ENCODE measurements around the gene ISL1. TPM values are rescaled to one million over a fixed set of nuclear protein-coding genes. Genes with fewer than 3 reads are reported as not detected.
A peak's percentile ranks its signal among the peaks of the same experiment; 100 is the strongest.

Gene ISL1
- total RNA-seq (2021; ENCODE audit: unreplicated experiment) (0.36 TPM), Bru-seq, nascent RNA (percentile 29 among the genes with signal in this experiment), BruChase-seq, experiment 1, labeled RNA remaining after a 2-hour chase (percentile 27 among the genes with signal in this experiment), BruChase-seq, experiment 2, labeled RNA remaining after a 6-hour chase (percentile 14 among the genes with signal in this experiment)
- 0.15 TPM for polyA plus RNA-seq (2012; ENCODE audit: insufficient read length)
- long read RNA-seq: 0 reads

DNA sequence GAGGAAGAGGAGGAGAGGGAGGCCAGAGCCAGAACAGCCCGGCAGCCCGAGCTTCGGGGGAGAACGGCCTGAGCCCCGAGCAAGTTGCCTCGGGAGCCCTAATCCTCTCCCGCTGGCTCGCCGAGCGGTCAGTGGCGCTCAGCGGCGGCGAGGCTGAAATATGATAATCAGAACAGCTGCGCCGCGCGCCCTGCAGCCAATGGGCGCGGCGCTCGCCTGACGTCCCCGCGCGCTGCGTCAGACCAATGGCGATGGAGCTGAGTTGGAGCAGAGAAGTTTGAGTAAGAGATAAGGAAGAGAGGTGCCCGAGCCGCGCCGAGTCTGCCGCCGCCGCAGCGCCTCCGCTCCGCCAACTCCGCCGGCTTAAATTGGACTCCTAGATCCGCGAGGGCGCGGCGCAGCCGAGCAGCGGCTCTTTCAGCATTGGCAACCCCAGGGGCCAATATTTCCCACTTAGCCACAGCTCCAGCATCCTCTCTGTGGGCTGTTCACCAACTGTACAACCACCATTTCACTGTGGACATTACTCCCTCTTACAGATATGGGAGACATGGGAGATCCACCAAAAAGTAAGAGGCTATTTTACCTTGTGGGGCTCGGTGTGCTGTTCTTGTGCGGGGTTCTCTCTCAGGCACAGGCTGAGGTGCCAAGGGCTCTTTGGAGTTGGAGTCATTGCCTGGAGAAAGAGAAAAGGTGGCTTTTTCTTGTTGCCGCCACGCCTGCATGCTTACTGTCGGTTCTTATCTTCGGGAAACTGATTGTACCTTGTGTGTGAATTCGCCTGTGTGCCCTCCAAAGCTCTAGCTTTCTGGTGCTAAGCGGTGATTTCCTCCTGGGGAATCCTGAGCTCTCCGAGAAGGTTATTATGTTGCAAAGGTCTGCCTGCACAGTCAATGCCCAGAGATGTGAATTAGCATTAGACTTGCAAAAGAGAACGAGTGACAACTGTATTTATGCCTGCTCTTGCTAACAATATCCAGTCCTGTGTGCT lies at the start of gene ISL1:
Gene ISL1 (plus strand): TSS at position 318 of the 991 bp plus-strand sequence. CDS start 224 bp downstream, at position 542.
- peak; percentile 90 for ATAC-seq
- no TSS peak for BruUV-seq (replicated peaks)
- peaks cover 25% of the 10 kb centered on the region for H3K4me1 ChIP-seq (ENCODE audit: control insufficient read depth, insufficient read depth, low read length)
- H3K9me3 ChIP-seq (ENCODE audit: control insufficient read depth, insufficient read depth, low read depth, low read length): no peaks in the 10 kb centered on the region
- H3K4me3 ChIP-seq (ENCODE audit: low read depth in 2 of 2, low read length in 2 of 2): peak within 1 kb of the TSS; percentile 38 to 57
- in situ Hi-C loops (cut with HindIII; ENCODE audit: low pct_unique_long_range_greater_than_20kb, low sequenced_read_pairs) (no loop called here), intact Hi-C loops (cut with micrococcal nuclease; ENCODE audit: unreplicated experiment) (loop anchor here (2.0 to 10.0 kb wide), 2 partner anchors 419 to 623 kb away; no protein-coding TSS in a partner anchor)
- CTCF ChIA-PET: interaction anchor here (0.5 kb wide), 1 partner anchor 972 kb away, joined by 6 read pairs; no protein-coding TSS in a partner anchor
- no peak for DNase-seq (ENCODE audit: low read depth, low spot score)
- H3K27me3 ChIP-seq (ENCODE audit: control insufficient read depth, insufficient read depth, low read length): peaks cover 73% of the 10 kb centered on the region
- no peak within 1 kb of the TSS for H3K27ac ChIP-seq (ENCODE audit: low read length)
- no peaks in the 10 kb centered on the region for H3K36me3 ChIP-seq (ENCODE audit: control insufficient read depth, insufficient read depth, low read length)
- POLR2A ChIA-PET: no interaction called here
- no peak for TF ChIP-seq SIN3A (IDR thresholded peaks at IDR 0.05; ENCODE audit: borderline replicate concordance, insufficient read depth, low read depth, low read length)
- TF ChIP-seq, protein P1, sequence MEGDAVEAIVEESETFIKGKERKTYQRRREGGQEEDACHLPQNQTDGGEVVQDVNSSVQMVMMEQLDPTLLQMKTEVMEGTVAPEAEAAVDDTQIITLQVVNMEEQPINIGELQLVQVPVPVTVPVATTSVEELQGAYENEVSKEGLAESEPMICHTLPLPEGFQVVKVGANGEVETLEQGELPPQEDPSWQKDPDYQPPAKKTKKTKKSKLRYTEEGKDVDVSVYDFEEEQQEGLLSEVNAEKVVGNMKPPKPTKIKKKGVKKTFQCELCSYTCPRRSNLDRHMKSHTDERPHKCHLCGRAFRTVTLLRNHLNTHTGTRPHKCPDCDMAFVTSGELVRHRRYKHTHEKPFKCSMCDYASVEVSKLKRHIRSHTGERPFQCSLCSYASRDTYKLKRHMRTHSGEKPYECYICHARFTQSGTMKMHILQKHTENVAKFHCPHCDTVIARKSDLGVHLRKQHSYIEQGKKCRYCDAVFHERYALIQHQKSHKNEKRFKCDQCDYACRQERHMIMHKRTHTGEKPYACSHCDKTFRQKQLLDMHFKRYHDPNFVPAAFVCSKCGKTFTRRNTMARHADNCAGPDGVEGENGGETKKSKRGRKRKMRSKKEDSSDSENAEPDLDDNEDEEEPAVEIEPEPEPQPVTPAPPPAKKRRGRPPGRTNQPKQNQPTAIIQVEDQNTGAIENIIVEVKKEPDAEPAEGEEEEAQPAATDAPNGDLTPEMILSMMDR (IDR thresholded peaks at IDR 0.05): no peak
- no peak for TF ChIP-seq TCF7L2 (IDR thresholded peaks at IDR 0.05; ENCODE audit: low read depth, low read length)
- TF ChIP-seq POLR2AphosphoS5 (IDR thresholded peaks at IDR 0.05; ENCODE audit: low read depth, low read length): no peak
- TF ChIP-seq, protein P2, sequence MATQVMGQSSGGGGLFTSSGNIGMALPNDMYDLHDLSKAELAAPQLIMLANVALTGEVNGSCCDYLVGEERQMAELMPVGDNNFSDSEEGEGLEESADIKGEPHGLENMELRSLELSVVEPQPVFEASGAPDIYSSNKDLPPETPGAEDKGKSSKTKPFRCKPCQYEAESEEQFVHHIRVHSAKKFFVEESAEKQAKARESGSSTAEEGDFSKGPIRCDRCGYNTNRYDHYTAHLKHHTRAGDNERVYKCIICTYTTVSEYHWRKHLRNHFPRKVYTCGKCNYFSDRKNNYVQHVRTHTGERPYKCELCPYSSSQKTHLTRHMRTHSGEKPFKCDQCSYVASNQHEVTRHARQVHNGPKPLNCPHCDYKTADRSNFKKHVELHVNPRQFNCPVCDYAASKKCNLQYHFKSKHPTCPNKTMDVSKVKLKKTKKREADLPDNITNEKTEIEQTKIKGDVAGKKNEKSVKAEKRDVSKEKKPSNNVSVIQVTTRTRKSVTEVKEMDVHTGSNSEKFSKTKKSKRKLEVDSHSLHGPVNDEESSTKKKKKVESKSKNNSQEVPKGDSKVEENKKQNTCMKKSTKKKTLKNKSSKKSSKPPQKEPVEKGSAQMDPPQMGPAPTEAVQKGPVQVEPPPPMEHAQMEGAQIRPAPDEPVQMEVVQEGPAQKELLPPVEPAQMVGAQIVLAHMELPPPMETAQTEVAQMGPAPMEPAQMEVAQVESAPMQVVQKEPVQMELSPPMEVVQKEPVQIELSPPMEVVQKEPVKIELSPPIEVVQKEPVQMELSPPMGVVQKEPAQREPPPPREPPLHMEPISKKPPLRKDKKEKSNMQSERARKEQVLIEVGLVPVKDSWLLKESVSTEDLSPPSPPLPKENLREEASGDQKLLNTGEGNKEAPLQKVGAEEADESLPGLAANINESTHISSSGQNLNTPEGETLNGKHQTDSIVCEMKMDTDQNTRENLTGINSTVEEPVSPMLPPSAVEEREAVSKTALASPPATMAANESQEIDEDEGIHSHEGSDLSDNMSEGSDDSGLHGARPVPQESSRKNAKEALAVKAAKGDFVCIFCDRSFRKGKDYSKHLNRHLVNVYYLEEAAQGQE (IDR thresholded peaks at IDR 0.05; ENCODE audit: insufficient read depth in 1 of 2, low read depth in 2 of 2, low read length in 1 of 2): no peak

DNA sequence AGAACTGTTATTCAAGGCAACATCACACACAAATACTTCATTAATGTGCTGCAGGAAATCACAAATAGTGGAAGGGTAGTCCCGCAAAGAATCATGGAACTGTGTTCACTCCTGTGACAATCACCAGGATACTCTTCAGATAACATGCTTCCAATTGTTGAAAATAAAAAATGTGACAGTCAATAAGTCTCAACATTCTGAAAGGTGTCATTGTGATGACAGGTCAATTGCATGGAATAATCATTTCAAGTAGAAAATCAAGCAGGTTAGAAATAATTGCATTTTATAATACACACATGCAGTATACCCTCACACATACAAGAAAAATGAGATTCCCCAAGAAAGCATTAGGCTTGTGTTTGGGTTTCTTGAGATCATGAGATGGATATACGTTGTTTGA lies 46.4 kb upstream of the ISL1 start:
- Histone ChIP-seq H3K27me3 (ENCODE audit: control insufficient read depth, insufficient read depth, low read length) (no peaks in the 10 kb centered on the region), H3K4me1 (ENCODE audit: control insufficient read depth, insufficient read depth, low read length) (no peaks in the 10 kb centered on the region), H3K9me3 (ENCODE audit: control insufficient read depth, insufficient read depth, low read depth, low read length) (no peaks in the 10 kb centered on the region), H3K36me3 (ENCODE audit: control insufficient read depth, insufficient read depth, low read length) (no peaks in the 10 kb centered on the region), H3K4me3 (ENCODE audit: low read depth in 2 of 2, low read length in 2 of 2) (no peak overlapping the region), H3K27ac (ENCODE audit: low read length) (no peak overlapping the region)
- no TSS peak for BruUV-seq (replicated peaks)
- DNase-seq (ENCODE audit: low read depth, low spot score) (no peak), ATAC-seq (no peak)
- intact Hi-C loops (cut with micrococcal nuclease; ENCODE audit: unreplicated experiment): no loop called here
- TF ChIP-seq POLR2AphosphoS5 (IDR thresholded peaks at IDR 0.05; ENCODE audit: low read depth, low read length) (no peak), TCF7L2 (IDR thresholded peaks at IDR 0.05; ENCODE audit: low read depth, low read length) (no peak), SIN3A (IDR thresholded peaks at IDR 0.05; ENCODE audit: borderline replicate concordance, insufficient read depth, low read depth, low read length) (no peak)
- TF ChIP-seq, protein P2 (IDR thresholded peaks at IDR 0.05; ENCODE audit: insufficient read depth in 1 of 2, low read depth in 2 of 2, low read length in 1 of 2): no peak
- TF ChIP-seq, protein P1 (IDR thresholded peaks at IDR 0.05): no peak
- in situ Hi-C loops (cut with HindIII; ENCODE audit: low pct_unique_long_range_greater_than_20kb, low sequenced_read_pairs): no loop called here
- CTCF ChIA-PET: no interaction called here
- POLR2A ChIA-PET: no interaction called here
